Endodermal cell (in vitro differentiated cells): ENCODE data around the gene PDPR. TPM values are rescaled to one million over a fixed set of nuclear protein-coding genes. Genes with fewer than 3 reads are reported as not detected.
"Not testable (repeated sequence)": the region's sequence is repeated elsewhere in the genome, so short reads cannot be mapped to it uniquely, and the experiment has no call there.

ENCODE experiments used
- DNase-seq: peaks from one replicate; pipeline ENCODE4 v3.0.0-alpha.2; 2017
- H3K27ac ChIP-seq: 2 replicates; pipeline ENCODE4 v1.5.1; 2013; ENCODE audit warnings: mild to moderate bottlenecking, low read depth, low read length, moderate library complexity
- H3K27me3 ChIP-seq: 2 replicates; pipeline ENCODE4 v1.6.1; 2013; ENCODE audit warnings: mild to moderate bottlenecking, low read length, moderate library complexity; ENCODE audit not compliant: insufficient read depth, control insufficient read depth, poor library complexity, severe bottlenecking
- H3K36me3 ChIP-seq: 2 replicates; pipeline ENCODE4 v1.7.0; 2013; ENCODE audit warnings: mild to moderate bottlenecking, low read length, moderate library complexity; ENCODE audit not compliant: control insufficient read depth, insufficient read depth
- H3K4me1 ChIP-seq: one replicate; pipeline ENCODE4 v1.7.0; 2013; ENCODE audit warnings: low read length; ENCODE audit not compliant: control insufficient read depth, insufficient read depth
- H3K4me3 ChIP-seq: 2 replicates; pipeline ENCODE4 v1.5.1; 2013; ENCODE audit warnings: mild to moderate bottlenecking, low read length, moderate library complexity
- H3K9ac ChIP-seq: 2 replicates; pipeline ENCODE4 v1.6.1; 2013; ENCODE audit warnings: mild to moderate bottlenecking, low read length, moderate library complexity; ENCODE audit not compliant: poor library complexity, severe bottlenecking; ENCODE audit errors: extremely low read depth
- H3K9me3 ChIP-seq: 2 replicates; pipeline ENCODE4 v1.6.1; 2013; ENCODE audit warnings: mild to moderate bottlenecking, low read length, moderate library complexity; ENCODE audit not compliant: control insufficient read depth
- H3K27ac Mint-ChIP-seq: 2 replicates; pipeline ENCODE4 v1.8.0; 2020; ENCODE audit warnings: mixed read lengths
- H3K27me3 Mint-ChIP-seq: 2 replicates; pipeline ENCODE4 v1.8.0; 2021; ENCODE audit warnings: mild to moderate bottlenecking, mixed read lengths; ENCODE audit not compliant: insufficient read depth
- H3K36me3 Mint-ChIP-seq: 2 replicates; pipeline ENCODE4 v1.8.0; 2020; ENCODE audit warnings: low read depth, mixed read lengths
- H3K4me1 Mint-ChIP-seq: 2 replicates; pipeline ENCODE4 v1.8.0; 2020; ENCODE audit warnings: mixed read lengths
- H3K4me3 Mint-ChIP-seq: 2 replicates; pipeline ENCODE4 v1.8.0; 2020; ENCODE audit warnings: mild to moderate bottlenecking, moderate library complexity, mixed read lengths
- H3K9me3 Mint-ChIP-seq: 2 replicates; pipeline ENCODE4 v1.8.0; 2020; ENCODE audit warnings: mild to moderate bottlenecking, mixed read lengths
- WGBS, 2 experiments: methylation state at CpG; one replicate each; pipeline versions ENCODE4 v1.1.5 to v1.1.7; 2013; ENCODE audit warnings: missing lambda C conversion rate in 2 of 2, mixed read lengths in 1 of 2; ENCODE audit not compliant: insufficient coverage in 1 of 2, insufficient read length in 1 of 2; 5-methylcytosine and 5-hydroxymethylcytosine counted together
- total RNA-seq, 2 donors: library from RNA; stranded (reverse); fragmentation: NEBNext Ultra II Directional in 1 of 2; extraction: Animal tissue kit (Norgen Biotek cat#: 25700) in 1 of 2; gene quantifications; 2 replicates in 1 of 2; 3 replicates in 1 of 2; pipeline ENCODE4 v1.2.1, GENCODE V29; 2021

PDPR gene
- total RNA-seq, 2 donors from 2014 or later = 28.3 to 28.6 TPM

DNA sequence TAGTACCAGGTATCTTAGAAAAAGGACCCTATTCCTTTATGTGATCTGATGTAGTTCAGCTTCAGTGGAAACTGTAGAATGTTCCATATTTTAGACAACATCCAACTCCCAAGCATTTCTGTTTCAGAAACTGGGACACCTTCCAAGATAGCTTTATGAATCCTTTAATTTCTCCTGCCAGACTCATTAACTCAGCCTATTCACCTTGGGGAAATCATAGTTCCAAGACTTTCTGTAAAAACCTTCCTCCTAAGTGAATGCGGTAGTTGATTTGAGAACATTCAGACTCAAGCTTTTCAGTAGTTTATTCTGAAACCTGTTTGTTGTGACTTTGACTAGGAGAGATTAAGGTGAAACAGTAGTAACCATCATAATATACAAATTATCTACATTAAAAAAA, 20.0 kb upstream of the PDPR start:
- not testable (repeated sequence) for H3K4me1 Mint-ChIP-seq, H3K36me3 Mint-ChIP-seq, H3K9ac ChIP-seq, H3K9me3 ChIP-seq, H3K27me3 Mint-ChIP-seq, H3K27me3 ChIP-seq, H3K4me3 ChIP-seq, H3K36me3 ChIP-seq, H3K27ac Mint-ChIP-seq, H3K4me1 ChIP-seq, DNase-seq, H3K27ac ChIP-seq, H3K4me3 Mint-ChIP-seq, H3K9me3 Mint-ChIP-seq
- WGBS, 2 experiments = no CpG with 5 or more reads among the region's 1 CpG

DNA sequence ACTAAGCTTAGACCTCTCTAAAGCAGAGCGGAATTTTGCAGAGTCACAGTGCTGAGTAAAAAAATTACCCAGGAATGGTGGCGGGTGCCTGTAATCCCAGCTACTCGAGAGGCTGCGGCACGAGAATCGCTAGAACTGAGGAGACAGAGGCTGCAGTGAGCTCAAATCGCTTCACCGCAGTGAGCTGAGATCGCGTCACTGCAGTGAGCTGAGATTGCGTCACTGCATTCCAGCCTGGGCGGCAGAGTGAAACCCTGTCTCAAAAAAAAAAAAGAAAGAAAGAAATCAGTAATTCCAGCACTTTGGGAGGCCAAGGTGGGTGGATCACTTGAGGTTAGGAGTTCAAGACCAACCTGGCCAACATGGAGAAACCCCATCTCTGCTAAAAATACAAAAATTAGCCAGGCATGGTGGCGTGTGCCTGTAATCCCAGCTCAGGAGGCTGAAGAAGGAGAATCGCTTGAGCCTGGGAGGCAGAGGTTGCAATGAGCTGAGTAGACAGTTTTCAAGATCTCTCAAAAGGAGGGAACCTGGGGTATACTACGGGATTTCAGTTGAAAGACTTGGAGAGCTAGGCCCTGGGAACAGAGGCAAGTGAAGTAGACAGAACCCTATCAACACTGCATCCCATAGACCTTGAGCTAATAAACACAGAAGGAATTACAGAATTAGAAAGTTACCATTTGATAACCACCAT, 4.4 kb upstream of the PDPR start:
- not testable (repeated sequence) for H3K27ac ChIP-seq, H3K27me3 ChIP-seq, H3K27me3 Mint-ChIP-seq, H3K9me3 Mint-ChIP-seq, H3K4me3 ChIP-seq, H3K27ac Mint-ChIP-seq, H3K9me3 ChIP-seq, DNase-seq, H3K9ac ChIP-seq, H3K36me3 Mint-ChIP-seq, H3K4me1 Mint-ChIP-seq, H3K4me1 ChIP-seq, H3K36me3 ChIP-seq, H3K4me3 Mint-ChIP-seq
- WGBS, 2 experiments = 85 to 93% methylated on average over 12 to 14 of the region's 15 CpGs

DNA sequence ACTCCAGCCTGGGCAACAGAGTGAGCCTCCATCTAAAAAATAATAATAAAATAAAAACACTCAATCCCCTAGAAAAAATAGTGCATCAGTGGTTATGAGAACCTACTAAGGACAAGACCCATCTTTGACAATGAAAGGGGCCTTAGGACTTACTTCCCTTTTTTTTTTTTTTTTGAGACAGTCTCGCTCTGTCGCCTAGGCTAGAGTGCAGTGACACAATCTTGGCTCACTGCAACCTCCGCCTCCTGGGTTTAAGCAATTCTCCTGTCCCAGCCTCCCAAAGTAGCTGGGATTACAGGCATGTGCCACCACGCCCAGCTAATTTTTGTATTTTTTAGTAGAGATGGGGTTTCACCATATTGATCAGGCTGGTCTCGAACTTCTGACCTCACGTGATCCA, 2.0 kb upstream of the PDPR start:
- WGBS, 2 experiments = 99% methylated on average over 5 of the region's 6 CpGs; no CpG with 5 or more reads in 1 of the 2 experiments
- not testable (repeated sequence) for H3K27ac Mint-ChIP-seq, H3K4me1 ChIP-seq, DNase-seq, H3K9me3 Mint-ChIP-seq, H3K27me3 ChIP-seq, H3K27me3 Mint-ChIP-seq, H3K4me3 ChIP-seq, H3K9me3 ChIP-seq, H3K9ac ChIP-seq, H3K4me1 Mint-ChIP-seq, H3K36me3 Mint-ChIP-seq, H3K27ac ChIP-seq, H3K4me3 Mint-ChIP-seq, H3K36me3 ChIP-seq

GRCh38 chr16:70113599-70113981, 542 bp upstream of the PDPR start:
- H3K27ac ChIP-seq, H3K4me1 Mint-ChIP-seq, H3K27me3 Mint-ChIP-seq, H3K27me3 ChIP-seq, H3K27ac Mint-ChIP-seq, H3K4me1 ChIP-seq, H3K9me3 ChIP-seq, H3K9me3 Mint-ChIP-seq, DNase-seq, H3K36me3 ChIP-seq: not testable (repeated sequence)
- Mint-ChIP-seq H3K36me3 (peaks cover 14% of the 10 kb centered on the region), H3K4me3 (peak overlapping the region; percentile 83)
- peak overlapping the region; percentile 62 for H3K4me3 ChIP-seq
- WGBS, 2 experiments = 13% methylated on average over 3 of the region's 15 CpGs; no CpG with 5 or more reads in 1 of the 2 experiments
- H3K9ac ChIP-seq = peak overlapping the region; percentile 34

DNA sequence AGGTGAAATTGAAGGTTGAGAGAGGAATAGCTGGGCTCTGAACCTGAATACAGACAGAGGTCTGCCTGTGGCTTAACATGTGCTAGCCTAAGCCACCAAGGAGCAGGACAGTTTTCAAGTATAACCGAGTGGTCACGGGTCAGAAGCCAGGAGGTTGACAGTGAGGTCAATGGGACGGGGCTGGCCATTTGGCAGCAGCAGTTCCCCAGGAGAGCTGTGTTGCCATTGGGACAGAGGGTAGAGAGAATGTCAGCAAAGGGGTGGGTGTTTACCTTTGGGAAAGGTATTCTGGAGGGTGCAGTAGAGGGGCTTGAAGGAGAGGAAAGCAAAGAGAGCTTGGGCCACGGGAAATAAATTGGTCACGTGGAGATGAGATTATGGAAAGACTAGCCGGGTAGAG, 4.2 kb downstream of the PDPR start:
- not testable (repeated sequence) for H3K27me3 ChIP-seq, H3K4me1 ChIP-seq, H3K27ac ChIP-seq, H3K4me1 Mint-ChIP-seq, H3K9me3 Mint-ChIP-seq, DNase-seq, H3K27me3 Mint-ChIP-seq, H3K4me3 ChIP-seq, H3K9ac ChIP-seq, H3K9me3 ChIP-seq, H3K4me3 Mint-ChIP-seq
- WGBS, 2 experiments = 93 to 100% methylated on average over 3 to 5 of the region's 6 CpGs
- Mint-ChIP-seq H3K36me3 (peaks cover 33% of the 10 kb centered on the region), H3K27ac (peak overlapping the region; percentile 58)
- peaks cover 13% of the 10 kb centered on the region for H3K36me3 ChIP-seq
